CD4-positive, alpha-beta T cell treated with Interleukin-4 for 1 hour (primary cell): ENCODE results near the gene PACSIN1.

ENCODE experiments used
- DNase-seq, 2 donors: peaks; one replicate each; pipeline ENCODE4 v3.0.0-alpha.2; 2020 to 2022

Gene PACSIN1

GRCh38 chr6:34465531-34466241 lies at the start of gene PACSIN1:
PACSIN1 (plus strand) TSS chr6:34466076; CDS start chr6:34526306, 60,230 bp downstream.
- no peak for DNase-seq

- DNase-seq, result no peak
Measured at GRCh38 chr6:34416877-34417371, 49.0 kb upstream of the PACSIN1 start.

- DNase-seq, result no peak
Measured at GRCh38 chr6:34418367-34418766, 47.5 kb upstream of the PACSIN1 start.

GRCh38 chr6:34423254-34423653 lies 42.6 kb upstream of the PACSIN1 start:
- no peak for DNase-seq

- no peak for DNase-seq
Measured at GRCh38 chr6:34424200-34425131, 41.4 kb upstream of the PACSIN1 start.

- no peak for DNase-seq
Measured at GRCh38 chr6:34425132-34425497, 40.8 kb upstream of the PACSIN1 start.

GRCh38 chr6:34425498-34426410 lies 40.1 kb upstream of the PACSIN1 start, which contains the start of gene RPS10:
RPS10 (minus strand) TSS chr6:34426069; CDS start chr6:34425221, 848 bp downstream.
- DNase-seq, result peak; percentile 91

GRCh38 chr6:34435916-34436315 lies 30.0 kb upstream of the PACSIN1 start:
- no peak for DNase-seq

- no peak for DNase-seq
Measured at GRCh38 chr6:34436803-34437643, 28.9 kb upstream of the PACSIN1 start.

GRCh38 chr6:34437644-34437970 lies 28.3 kb upstream of the PACSIN1 start:
- no peak for DNase-seq

- no peak for DNase-seq
Measured at GRCh38 chr6:34438705-34439104, 27.2 kb upstream of the PACSIN1 start.

GRCh38 chr6:34439442-34439841 lies 26.4 kb upstream of the PACSIN1 start:
- no peak for DNase-seq

- no peak for DNase-seq
Measured at GRCh38 chr6:34441526-34441925, 24.4 kb upstream of the PACSIN1 start.

GRCh38 chr6:34445313-34445860 lies 20.5 kb upstream of the PACSIN1 start:
- DNase-seq, result no peak

GRCh38 chr6:34447386-34447785 lies 18.5 kb upstream of the PACSIN1 start:
- DNase-seq, result no peak

GRCh38 chr6:34447910-34448309 lies 18.0 kb upstream of the PACSIN1 start:
- no peak for DNase-seq

GRCh38 chr6:34451192-34451591 lies 14.7 kb upstream of the PACSIN1 start:
- no peak for DNase-seq

- no peak for DNase-seq
Measured at GRCh38 chr6:34455831-34456230, 10.0 kb upstream of the PACSIN1 start.

- DNase-seq, result no peak
Measured at GRCh38 chr6:34457382-34457741, 8.5 kb upstream of the PACSIN1 start.

GRCh38 chr6:34457742-34458735 lies 7.8 kb upstream of the PACSIN1 start:
- DNase-seq, result no peak
